Measurements from ENCODE around the gene FGD4.

FGD4 gene

DNA sequence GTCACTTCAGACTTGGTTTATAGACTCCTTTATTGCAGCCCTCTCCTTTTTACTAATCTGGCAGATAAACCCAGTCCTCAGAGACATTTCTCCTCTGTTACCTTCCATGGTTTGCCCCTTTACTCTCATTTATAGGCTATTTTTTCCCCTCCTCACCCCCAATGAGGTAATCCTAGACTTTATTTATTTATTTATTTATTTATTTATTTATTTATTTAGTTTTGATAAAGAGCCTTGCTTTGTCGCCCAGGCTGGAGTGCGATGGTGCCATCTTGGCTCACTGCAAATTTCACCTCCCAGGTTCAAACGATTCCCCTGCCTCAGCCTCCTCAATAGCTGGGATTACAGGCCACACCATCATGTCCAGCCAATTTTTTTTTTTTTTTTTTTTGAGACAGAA, 8.4 kb downstream of the FGD4 start:
- no peak for DNase-seq

DNA sequence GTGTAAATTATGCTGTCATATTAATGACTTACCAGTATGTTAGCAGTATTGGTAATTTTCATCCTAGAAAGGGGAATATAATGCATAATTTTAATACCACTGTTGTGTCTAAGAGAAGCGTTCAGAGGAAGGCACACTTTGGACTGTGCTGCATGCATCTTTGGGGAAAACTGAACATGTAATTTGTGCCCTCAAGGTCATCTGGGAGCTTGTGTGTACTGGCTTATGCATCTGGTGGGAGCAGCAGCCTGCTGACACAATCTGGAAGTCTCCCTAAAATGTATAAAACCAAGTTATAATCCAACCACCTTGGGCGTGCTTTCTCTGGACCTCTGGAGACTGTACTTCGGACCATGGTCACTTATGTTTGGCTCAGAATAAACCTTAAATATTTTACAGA, 14.1 kb downstream of the FGD4 start:
- DNase-seq, result no peak

DNA sequence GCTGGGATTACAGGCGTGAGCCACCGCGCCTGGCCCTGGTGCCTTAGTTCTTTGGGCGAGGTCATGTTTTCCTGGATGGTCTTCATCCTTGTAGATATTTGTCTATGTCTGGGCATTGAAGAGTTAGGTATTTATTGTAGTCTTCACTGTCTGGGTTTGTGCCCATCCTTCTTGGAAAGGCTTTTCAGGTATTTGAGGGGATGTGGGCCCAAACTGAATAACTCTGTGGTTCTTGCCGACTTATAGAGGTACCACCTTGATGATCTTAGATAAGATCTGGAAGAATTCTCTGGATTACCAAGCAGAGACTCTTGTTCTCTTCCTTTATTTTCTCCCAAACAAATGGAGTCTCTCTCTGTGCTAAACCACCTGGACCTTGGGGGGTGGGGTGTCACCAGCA, 18.9 kb downstream of the FGD4 start:
- no peak for DNase-seq

DNA sequence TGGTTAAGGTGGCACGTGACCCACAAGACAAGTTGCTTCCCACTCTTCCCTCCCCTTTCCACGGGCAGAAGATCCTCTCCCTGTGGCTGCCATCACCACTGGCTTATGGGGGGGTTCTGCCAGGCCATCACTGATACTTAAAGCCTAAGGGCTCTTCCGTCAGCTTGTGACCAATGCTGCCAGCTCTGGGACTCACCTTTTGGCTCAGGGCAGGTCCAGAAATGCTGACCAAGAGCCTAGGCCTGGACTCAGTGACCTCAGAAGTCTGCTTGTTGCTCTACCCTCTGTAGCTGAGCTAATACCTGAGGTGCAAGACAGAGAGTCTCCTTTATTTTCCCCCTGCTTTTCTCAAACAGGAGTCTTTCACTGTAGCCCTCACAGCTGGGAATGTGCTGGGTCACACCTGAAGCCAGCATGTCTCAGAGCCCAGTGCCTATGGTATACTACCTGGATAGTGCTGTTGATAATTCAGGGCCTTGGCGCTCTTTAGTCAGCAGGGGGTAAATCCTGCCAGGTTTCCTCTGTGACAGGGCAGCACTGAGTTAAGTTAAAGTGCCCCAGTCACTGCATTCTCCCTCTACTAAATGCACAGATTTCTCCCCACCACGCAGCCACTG, 19.7 kb downstream of the FGD4 start:
- DNase-seq, result no peak

DNA sequence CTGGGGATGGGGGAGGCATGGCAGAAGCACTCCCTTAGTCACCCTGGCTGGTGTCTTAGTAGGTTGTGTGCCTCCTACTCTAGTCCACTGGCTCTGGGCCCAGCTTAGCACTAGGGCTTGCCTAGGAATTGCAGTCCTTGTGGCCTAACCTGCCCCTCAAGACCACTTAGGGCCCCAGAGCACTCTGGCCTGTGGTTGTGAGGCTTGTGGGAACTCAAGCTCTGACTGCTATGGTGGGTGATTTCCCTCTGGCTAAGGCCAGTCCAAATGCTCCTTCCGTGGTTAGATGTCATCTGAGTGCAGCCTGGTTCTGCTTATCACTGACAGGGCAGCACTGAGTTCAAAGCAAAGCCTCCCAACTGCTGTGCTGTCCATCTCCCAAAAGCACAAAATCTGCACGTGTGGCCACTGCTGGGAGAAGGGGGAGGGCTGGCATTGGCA, 20.2 kb downstream of the FGD4 start:
- DNase-seq, result no peak

DNA sequence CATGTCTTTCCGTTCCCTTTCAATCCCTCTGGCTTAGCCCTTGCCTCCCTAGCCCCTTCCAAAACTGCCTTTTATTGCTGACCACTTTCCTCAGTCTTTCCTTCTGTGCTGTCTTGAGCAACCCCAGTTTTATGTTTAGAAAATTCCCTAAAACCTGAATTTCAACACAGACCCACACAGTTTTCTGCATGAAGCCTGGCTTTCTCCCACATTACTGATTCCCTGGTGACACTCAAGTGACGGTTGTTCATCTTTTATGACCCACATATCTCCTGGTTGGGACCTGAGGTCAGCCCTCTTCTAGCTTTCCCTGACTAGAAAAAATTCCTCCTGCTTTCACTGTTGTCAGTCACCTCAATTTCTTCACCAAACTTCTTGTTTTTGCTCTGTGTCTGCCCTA, 21.0 kb downstream of the FGD4 start:
- no peak for DNase-seq

DNA sequence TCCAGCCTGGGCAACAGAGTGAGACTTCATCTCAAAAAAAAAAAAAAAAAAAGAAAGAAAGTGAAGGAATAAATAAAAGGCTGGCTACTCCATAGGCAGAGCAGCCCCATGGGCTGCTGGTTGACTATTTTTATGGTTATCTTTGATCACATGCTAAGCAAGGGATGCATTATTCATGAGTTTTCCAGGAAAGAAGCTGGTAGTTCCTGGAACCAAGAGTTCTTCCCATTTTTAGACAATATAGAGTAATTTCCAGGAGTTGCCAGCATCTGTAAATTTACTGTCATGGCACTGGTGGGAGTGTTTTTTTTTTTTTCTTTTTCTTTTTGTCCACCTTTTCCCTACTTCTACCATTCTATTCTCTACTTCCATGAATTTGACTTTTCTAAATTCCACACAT, 24.2 kb downstream of the FGD4 start:
- DNase-seq, result no peak

DNA sequence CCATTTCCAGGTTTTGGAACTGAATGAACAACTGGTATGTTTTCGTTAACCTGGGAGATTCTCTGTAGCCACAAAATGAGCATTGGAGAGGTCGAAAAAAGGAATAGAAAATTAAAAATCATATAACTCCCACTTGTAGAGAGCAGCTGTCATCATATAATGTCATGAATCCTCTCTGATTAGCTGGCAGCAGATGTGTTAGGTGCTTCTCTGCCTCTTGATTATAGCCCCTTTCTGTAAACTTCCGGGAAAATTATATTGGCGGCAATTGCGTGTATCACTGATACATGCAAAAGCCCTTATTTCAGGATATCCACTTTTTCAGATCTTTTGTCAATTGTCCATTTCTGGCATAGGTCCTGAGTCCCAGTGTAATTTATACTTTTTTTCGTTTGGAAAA, 31.7 kb downstream of the FGD4 start:
- no peak for DNase-seq

DNA sequence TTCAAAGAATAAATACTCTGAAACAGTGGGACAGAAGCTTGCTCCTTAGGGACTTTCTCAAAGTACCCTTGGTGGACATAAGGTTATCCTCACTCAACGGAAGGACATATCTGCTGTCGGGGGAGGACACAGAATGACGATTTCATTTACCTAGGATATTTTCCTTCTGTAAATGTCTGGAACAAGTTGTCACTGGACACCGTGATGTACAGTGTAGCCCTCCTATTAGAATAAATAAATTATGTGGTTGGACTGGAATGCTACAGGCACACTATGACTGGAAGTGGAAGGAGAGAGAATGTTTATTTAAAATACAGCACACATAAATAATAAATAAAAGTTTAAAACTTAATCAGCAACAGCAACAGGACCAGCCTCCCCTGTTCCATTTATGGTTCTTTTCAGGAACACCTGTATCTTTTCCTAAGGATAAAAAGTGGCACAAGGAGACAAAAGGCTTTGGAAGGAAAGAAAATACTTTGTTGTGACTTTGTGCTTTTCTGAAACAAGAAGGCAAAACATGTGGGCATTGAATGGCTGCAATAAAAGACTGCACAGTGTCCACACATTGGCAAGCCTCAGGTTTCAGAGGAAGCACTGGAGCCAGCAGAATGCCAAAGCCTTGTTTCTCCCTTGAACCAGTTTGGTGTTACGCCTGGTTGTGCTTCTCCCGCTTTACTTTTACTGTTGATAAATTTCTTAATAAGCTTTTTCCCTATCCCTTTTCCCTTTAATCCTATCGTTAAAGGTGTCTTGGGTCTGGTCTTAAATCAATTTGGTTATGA, 36.8 kb downstream of the FGD4 start:
- DNase-seq, result no peak

DNA sequence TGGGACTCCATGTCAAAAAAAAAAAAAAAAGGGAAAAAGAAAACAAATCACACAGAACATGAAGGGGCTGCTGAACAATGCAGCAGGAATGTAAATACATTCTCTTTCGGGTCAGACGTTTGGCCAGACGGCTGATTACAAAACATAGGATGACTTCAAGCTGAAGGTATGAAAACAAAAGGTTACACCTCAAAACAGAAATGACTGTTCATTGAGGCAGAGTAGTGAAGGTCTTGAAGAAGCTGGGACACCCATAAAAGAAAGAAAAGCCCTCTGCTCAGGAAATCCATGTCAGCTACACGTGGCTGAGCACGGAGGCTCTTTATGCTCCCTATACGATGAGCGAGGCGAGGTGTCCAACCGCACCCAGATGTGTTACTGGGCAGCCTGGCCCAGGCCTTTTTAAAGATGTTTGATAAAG, 37.7 kb downstream of the FGD4 start:
- no peak for DNase-seq

DNA sequence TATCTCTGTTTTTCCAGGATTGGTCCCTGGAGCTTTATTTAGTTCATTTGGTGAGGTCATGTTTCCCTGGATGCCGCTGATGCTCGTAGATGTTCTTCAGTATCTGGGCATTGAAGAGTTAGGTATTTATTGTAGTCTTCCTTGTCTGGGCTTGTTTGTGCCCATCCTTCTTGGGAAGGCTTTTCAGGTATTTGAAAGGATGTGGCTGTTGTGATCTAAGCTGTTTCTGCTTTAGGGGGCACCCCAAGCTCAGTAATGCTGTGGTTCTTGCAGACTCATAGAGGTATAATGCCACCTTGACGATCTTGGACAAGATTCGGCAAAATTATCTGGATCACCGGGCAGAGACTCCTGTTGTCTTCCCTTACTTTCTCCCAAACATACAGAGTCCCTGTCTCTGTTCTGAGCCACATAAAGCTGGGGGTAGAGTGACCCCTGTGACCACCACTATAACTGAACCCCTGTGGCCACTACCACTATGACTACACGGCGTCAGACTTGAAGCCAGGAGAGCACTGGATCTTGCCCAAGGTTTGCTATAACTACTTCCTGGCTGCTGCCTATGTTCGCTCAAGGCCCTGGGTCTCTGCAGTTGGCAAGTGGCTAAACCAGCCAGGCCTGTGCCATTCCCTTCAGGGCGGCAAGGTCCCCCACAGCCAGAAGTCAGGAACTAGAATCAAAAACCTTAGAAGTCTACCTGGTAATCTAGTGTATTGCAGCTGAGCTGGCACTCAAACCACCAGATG, 40.9 kb downstream of the FGD4 start:
- no peak for DNase-seq

DNA sequence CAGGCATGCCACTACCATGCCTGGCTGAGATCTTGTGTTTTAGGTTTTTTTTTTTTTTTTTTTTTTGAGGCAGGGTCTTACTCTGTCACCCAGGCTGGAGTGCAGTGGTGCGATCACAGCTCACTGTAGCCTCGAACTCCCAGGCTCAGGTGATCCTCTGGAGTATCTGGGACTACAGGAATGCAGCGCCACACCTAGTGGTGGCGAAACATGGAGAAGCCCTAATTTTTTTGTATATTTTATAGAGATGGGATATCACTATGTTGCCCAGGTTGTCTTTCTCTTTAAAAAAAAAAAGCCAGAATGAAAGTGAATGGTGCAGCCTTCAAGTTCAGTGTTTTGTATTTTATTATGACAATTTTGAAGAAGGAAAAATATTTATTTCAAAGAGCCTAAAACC, 44.1 kb downstream of the FGD4 start:
- DNase-seq, result no peak

DNA sequence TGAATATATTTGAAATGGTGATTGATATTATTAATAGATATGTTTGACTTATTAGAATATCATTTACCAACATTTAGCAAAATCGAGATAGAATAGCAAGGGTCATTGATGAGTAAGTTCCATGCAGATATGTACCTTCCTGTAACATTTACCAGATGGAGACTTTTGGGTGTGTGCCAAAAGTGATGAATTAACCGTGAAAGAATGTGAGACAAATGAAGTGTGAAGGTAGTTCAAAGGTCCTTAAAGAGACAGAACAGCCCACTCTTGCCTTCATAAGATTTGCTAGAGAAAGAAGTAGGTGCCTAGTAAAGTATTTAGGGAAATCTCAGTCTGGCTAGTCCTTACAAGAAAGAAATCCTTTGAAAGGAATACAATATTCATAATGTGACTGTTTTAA, 45.5 kb downstream of the FGD4 start:
- no peak for DNase-seq

DNA sequence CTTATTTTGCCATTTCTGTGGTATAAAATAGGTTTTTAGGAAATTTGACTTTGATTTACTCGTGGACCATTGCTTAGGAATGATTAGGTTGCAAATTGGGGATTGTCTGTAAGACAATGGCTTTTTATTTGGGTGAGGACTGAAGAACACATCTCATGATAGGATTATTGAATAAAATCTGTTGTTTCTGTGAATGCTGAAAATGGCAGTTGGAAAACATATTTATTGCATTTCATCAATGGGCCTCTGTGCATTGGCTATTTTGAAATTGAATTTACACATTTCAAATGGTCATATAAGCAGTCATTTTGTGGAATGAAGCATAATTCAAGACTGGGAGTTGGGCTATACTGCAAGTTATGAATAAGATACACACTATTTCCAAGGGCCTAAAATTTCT, 46.0 kb downstream of the FGD4 start:
- DNase-seq, result no peak

DNA sequence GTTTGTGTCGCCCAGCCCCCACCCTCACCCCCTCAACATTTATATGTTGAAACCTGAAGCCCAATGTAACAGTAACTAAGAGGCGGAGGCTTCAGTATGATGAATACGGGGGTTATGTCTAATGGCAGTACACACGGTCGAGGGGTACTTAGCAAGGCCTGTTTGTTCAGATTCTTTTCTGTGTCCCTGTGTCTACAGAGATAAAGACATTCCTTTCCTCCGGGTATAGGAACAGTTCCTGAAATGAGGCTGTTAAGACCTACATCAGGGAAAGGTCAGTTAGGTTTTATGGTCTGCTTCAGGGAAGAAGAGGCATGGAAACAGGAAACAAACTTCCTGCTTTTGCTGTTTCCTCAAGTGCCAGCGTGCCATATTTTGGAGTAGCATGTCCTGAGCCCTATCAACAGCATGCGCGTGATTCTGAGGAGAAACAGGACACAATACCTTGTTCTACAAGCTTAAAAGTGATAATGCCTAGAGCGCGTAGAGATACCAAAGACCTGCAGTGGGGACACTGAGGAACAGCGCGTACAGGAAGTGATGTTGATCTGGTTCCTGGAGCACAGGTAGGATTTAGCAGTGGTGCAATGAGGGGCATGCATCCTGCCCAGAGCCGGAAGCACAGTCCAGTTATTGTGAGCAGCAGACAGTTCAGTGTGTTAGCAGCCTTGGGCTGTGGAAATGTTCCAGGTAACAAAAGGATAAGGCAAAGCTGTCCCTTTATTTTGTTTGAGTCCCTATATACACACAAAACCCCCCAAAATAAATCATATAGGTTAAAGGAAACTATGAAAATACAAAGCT, 47.2 kb downstream of the FGD4 start:
- DNase-seq, result no peak

DNA sequence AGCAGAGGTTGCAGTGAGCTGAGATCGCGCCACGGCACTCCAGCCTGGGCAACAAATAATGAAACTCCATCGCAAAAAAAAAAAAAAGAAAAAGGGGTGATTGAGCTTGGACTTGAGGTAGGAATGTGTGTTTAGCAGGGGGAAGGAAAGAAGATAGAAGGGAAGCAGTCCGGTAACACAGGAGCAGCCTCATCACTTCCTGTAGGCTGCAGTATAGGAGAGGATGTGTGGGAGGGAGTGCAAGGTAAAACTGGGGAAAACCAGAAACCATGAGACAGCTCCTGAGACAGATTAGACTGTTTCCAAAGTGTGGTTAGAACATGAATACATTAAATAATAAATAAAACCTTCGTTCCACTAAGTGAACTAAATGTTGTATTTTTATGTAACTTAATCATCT, 49.2 kb downstream of the FGD4 start:
- no peak for DNase-seq

DNA sequence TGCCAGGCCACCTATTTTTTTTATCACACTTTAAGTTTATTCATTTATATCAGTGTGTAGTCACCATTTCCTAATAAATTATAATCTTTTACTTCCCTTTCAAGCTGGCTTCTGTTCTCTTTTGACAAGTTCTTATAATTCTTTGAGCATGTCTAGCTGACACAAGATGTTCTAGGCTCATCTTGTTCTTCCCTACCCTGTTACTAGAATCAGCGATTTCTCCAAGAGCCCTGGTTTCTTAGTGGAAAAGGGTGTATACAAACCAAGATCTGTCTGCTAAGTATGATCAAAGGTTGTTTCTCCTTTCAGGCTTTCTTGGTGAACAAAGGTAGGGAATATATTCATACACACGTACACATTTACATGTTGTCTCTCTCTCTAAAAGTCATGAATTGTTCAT, 51.0 kb downstream of the FGD4 start:
- no peak for DNase-seq

DNA sequence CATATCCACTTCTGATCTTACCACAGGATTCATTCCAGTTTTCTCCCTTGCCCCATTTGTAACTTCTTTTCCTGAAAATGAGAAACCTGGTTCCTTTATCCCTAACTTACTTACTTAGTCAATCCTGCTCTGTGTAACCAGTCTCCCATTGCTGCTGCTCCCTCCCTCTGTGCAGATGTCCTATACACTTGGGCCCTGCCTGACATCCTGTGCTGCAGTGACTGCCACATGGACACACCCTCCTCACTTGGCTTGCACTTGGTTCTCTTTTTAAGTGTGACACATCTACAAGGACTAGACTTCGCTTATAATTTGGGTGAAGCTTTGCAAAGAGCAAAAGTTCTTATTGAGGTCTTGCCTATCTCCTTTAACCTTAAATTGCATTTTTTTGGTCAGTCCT, 51.4 kb downstream of the FGD4 start:
- no peak for DNase-seq

DNA sequence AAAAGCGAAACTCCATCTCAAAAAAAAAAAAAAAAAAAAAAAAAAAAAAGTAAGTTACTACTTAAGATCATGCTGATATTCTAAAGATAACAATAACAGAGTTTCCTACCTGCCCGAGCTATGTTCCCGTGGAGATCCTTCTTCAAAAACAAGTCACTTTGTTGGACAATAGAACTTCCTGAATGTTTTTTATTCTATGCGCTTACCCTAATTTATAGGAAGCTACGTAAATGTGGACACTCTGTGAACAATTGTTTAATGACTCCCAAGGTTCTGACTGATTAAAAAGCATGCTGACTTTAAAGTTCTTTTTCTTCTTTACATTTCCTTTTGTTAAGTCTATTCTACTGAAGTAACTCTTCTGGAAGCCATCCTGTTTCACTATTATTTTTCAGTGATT, 52.5 kb downstream of the FGD4 start:
- no peak for DNase-seq

DNA sequence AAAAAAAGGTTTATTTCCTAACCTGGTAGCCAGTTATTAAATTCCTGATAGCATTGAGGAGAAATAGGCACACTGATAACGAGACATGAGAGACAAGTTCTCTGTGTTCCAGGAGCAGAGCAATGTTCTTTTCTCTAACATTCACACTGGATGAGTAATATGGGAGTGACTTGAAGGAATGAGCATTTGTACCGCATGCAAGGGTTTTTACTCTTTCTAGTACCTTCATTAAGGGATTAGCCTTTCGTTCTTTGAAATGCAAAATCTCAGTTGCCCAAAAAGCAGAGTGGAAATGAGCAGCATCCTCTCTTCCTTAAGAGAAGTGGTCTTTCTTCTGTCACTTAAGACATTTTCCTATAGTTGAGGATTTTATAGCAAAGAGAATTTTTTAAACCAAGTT, 54.7 kb downstream of the FGD4 start:
- DNase-seq, result no peak

DNA sequence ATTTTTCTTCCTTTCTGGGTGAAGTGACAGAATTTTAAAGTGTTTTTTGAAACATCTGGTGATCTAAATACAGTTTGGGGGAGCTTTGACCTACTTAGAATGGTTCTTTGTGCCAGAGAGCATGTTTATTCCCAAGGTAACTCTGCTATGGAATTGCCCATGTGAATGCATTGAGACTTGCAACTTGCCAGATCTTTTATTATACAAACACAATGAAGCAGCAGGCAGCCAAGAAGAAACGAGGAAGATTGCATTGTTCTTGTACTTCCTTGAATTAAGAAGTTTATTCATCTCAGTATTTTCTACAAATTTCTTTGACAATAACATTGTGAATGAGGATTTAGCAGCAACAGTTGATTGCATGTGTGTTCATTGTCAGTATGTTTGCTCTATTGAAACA, 55.5 kb downstream of the FGD4 start:
- no peak for DNase-seq

DNA sequence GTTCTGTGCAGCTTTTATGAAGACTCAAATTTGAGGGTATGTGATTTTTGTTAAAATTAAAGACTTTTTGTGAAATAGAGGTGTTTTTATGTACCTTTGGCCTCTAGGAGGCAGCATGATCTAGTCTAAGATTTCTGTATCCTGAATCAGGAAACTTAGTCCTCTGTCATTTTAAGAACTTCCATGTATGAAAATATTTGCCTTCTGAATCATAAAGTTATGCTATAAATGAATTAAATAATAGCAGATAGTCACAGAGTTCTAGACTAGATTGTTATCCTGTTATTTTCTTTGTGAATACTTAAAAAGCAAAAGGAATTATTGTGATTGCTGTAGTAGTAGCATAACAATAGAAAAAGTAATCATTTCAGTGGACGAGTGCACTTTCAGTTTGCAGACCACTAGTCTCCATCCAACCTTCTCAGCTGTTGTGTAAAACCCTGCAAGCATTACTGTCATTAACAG, 56.3 kb downstream of the FGD4 start:
- peak in 1 of 5 experiments; percentile 54 for DNase-seq

Data from T-helper 2 cell (primary cell).